Memory B cell (primary cell): Measurements from ENCODE around the gene IFT27.

Experiments
- ATAC-seq: fragments of 150-1000 bp; cut with Tn5 transposase; 2 replicates; pipeline ENCODE4 v1.10.0; 2021; ENCODE audit warnings: low read depth, mild to moderate bottlenecking, moderate library complexity
- DNase-seq, 2 donors: peaks; one replicate each; pipeline ENCODE4 v3.0.0; 2022; ENCODE audit warnings: low spot score in 2 of 2
- H3K27ac Mint-ChIP-seq: one replicate; pipeline ENCODE4 v1.8.0; 2022; ENCODE audit warnings: mild to moderate bottlenecking, moderate library complexity, mixed read lengths
- H3K27me3 Mint-ChIP-seq: one replicate; pipeline ENCODE4 v1.8.0; 2022; ENCODE audit warnings: mixed read lengths
- H3K36me3 Mint-ChIP-seq: one replicate; pipeline ENCODE4 v1.8.0; 2022; ENCODE audit warnings: mild to moderate bottlenecking, mixed read lengths
- H3K4me1 Mint-ChIP-seq: one replicate; pipeline ENCODE4 v1.8.0; 2022; ENCODE audit warnings: mixed read lengths
- H3K4me3 Mint-ChIP-seq: one replicate; pipeline ENCODE4 v1.8.0; 2022; ENCODE audit warnings: mild to moderate bottlenecking, moderate library complexity, mixed read lengths
- H3K9me3 Mint-ChIP-seq: one replicate; pipeline ENCODE4 v1.8.0; 2022; ENCODE audit warnings: mixed read lengths

Gene IFT27

DNA sequence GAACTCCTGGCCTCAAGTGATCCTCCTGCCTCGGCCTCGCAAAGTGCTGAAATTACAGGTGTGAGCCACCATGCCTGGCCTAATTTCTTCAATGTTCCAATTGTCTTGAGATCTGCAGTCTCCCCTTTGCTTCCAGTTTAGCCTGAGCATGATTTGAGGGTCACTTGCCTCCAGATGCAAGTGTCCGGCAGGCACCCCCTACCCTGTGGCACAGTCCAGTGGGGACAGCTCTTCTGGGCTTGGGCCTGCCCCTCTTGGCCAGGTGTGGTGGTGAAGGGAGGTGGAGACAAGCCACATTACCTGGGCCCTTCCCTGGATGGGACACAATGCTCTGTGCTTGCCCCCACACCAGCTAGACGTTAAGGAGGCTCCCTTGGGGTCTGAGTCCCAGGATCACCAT lies 51.1 kb downstream of the IFT27 start:
- ATAC-seq: no peak
- Mint-ChIP-seq H3K36me3 (no peaks in the 10 kb centered on the region), H3K4me1 (no peaks in the 10 kb centered on the region)

DNA sequence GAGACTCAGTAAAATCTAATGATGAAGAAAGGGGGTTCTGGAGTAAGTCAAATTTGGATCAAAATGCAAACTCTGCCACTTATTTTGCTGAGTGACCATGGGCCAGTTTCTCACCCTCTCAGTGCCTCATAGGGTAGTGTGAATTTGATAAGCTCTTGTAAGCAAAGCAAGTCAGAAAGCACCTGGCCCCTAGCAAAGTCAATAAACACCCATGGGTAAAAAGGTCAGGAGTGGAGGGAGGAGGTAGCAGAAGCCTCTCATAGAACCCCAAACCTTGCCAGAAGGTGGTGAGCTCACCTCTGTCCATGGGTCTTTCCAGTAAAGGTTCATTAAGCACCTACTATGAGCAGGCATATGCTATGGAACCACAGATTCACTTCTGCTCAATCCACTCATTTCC lies 53.9 kb downstream of the IFT27 start:
- Mint-ChIP-seq H3K27ac (no peak overlapping the region), H3K4me1 (no peaks in the 10 kb centered on the region), H3K4me3 (no peak overlapping the region), H3K27me3 (peaks cover 37% of the 10 kb centered on the region), H3K36me3 (no peaks in the 10 kb centered on the region), H3K9me3 (no peaks in the 10 kb centered on the region)
- ATAC-seq (no peak), DNase-seq (no peak)

More for the DNA sequence above, 51.1 kb downstream of the IFT27 start:
- DNase-seq: no peak
- peaks cover 36% of the 10 kb centered on the region for H3K27me3 Mint-ChIP-seq
- no peak overlapping the region for H3K27ac Mint-ChIP-seq
- no peak overlapping the region for H3K4me3 Mint-ChIP-seq
- no peaks in the 10 kb centered on the region for H3K9me3 Mint-ChIP-seq

DNA sequence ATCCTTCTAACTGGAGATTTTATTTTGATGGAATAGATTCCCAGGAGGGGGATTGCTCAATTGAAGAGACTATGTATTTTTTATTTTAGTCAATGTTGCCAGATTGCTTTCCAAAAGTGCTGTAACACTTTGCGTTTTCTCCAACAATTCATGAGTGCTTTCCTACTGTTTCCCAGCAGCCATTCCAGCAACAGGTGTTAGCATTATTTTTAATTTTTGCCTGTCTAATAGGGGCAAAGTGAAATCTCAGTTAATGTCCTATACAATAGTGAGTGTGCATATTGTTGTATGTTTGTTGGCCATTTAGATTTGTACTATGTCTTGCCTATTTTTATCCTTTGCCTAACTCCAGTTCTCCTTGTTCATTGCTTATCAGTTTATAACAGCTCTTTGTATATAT lies 60.3 kb downstream of the IFT27 start:
- Mint-ChIP-seq H3K27me3 (peaks cover 14% of the 10 kb centered on the region), H3K36me3 (no peaks in the 10 kb centered on the region), H3K4me3 (no peak overlapping the region), H3K4me1 (peaks cover 4% of the 10 kb centered on the region), H3K9me3 (no peaks in the 10 kb centered on the region), H3K27ac (no peak overlapping the region)
- ATAC-seq: no peak
- DNase-seq: no peak

DNA sequence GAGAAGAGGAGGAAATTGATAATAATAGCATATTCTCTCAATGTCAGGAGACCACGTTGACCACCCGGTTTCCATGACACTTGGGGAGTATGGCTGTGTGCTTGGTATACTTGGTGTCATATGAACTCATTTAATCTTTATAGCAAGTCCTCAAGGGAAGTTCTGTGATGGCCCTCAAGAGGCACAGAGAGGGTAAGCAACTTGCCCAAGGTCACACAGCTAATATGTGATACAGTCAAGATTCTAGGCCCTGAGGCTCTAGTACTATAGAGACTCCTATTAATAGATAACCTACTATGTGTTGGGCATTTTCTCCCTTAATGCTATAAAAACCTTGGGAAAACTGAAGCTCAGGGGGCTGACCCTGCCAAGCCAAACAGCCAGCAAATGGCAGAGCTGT lies 61.8 kb downstream of the IFT27 start:
- no peak overlapping the region for H3K27ac Mint-ChIP-seq
- peaks cover 11% of the 10 kb centered on the region for H3K27me3 Mint-ChIP-seq
- peaks cover 4% of the 10 kb centered on the region for H3K4me1 Mint-ChIP-seq
- H3K9me3 Mint-ChIP-seq: no peaks in the 10 kb centered on the region
- ATAC-seq: no peak
- H3K4me3 Mint-ChIP-seq: no peak overlapping the region
- no peak for DNase-seq
- no peaks in the 10 kb centered on the region for H3K36me3 Mint-ChIP-seq

DNA sequence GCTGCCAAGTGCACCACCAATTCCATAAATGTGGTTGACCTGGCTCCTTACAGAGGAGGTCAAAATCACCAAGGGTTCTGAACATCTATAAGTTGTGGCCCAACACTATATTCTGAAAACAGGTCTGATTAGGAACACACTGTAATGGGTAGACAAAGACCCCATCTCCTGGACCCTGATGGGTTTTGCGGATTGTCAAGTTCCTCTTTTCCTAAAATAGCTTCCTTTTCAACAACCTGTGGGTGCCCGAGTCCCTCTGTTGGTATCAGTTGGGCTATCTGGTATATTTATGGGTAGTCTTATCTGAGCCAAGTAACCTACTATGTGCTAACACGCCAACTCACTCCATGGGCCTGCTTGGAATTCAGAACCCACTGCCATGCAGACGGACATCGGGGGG lies 62.5 kb downstream of the IFT27 start:
- H3K36me3 Mint-ChIP-seq: no peaks in the 10 kb centered on the region
- peaks cover 12% of the 10 kb centered on the region for H3K27me3 Mint-ChIP-seq
- no peak for DNase-seq
- H3K9me3 Mint-ChIP-seq: no peaks in the 10 kb centered on the region
- peaks cover 4% of the 10 kb centered on the region for H3K4me1 Mint-ChIP-seq
- no peak overlapping the region for H3K4me3 Mint-ChIP-seq
- H3K27ac Mint-ChIP-seq: no peak overlapping the region
- no peak for ATAC-seq
